IMR-90 (cell line): ENCODE measurements around the gene CKMT1B. TPM values are rescaled to one million over a fixed set of nuclear protein-coding genes. Genes with fewer than 3 reads are reported as not detected.

Source experiments
- ATAC-seq: fragments of 200-7000 bp; cut with Tn5 transposase; 2 replicates; pipeline ENCODE4 v1.9.1; 2020; ENCODE audit warnings: low read depth, mild to moderate bottlenecking, moderate library complexity
- BruUV-seq: library from RNA; stranded (reverse); fragments of 400-500 nt; replicated peaks from 2 replicates; lab custom pipeline; 2021; lab: Mats Ljungman, UMichigan
- CTCF ChIA-PET: fragments of 300-600 bp; formaldehyde crosslinking; extraction: SDS; loops from one replicate; lab custom pipeline; 2021; ENCODE audit warnings: antibody characterized with exemption; lab: Yijun Ruan, JAX
- POLR2A ChIA-PET: fragments of 300-600 bp; sonication (Branson Sonifier 250); formaldehyde crosslinking; loops from one replicate; lab custom pipeline; 2022; ENCODE audit warnings: antibody characterized with exemption; ENCODE audit not compliant: unreplicated experiment; lab: Charles Lee
- DNase-seq: peaks from one replicate; pipeline ENCODE4 v3.0.0; 2013
- H2AFZ ChIP-seq: replicated peaks from 2 replicates; pipeline ENCODE3; 2013; ENCODE audit warnings: low read length, mild to moderate bottlenecking; ENCODE audit not compliant: poor library complexity
- H2AK5ac ChIP-seq: 2 replicates; pipeline ENCODE4 v1.6.1; 2013; ENCODE audit warnings: low read depth, low read length, inconsistent platforms
- H2AK9ac ChIP-seq: replicated peaks from 2 replicates; pipeline ENCODE3; 2013; ENCODE audit warnings: mild to moderate bottlenecking, low read depth, low read length, moderate library complexity; ENCODE audit not compliant: poor library complexity
- H2BK120ac ChIP-seq: 2 replicates; pipeline ENCODE4 v1.6.1; 2013; ENCODE audit warnings: low read depth, low read length, inconsistent platforms
- H2BK15ac ChIP-seq: 3 replicates; pipeline ENCODE4 v1.6.1; 2013; ENCODE audit warnings: low read depth, low read length, inconsistent platforms
- H2BK20ac ChIP-seq: 2 replicates; pipeline ENCODE4 v1.6.1; 2013; ENCODE audit warnings: low read depth, mild to moderate bottlenecking, inconsistent platforms, low read length, moderate library complexity
- H2BK5ac ChIP-seq: 2 replicates; pipeline ENCODE4 v1.6.1; 2013; ENCODE audit warnings: mild to moderate bottlenecking, low read depth, low read length, inconsistent platforms; ENCODE audit not compliant: poor library complexity, severe bottlenecking
- H3K14ac ChIP-seq: replicated peaks from 2 replicates; pipeline ENCODE4 v1.6.1; 2013; ENCODE audit warnings: low read depth, low read length, inconsistent platforms
- H3K18ac ChIP-seq: 2 replicates; pipeline ENCODE4 v1.6.1; 2013; ENCODE audit warnings: low read depth, low read length, control low read depth
- H3K23ac ChIP-seq: 2 replicates; pipeline ENCODE4 v1.6.1; 2013; ENCODE audit warnings: low read depth, low read length, inconsistent platforms
- H3K27ac ChIP-seq: 2 replicates; pipeline ENCODE4 v1.5.1; 2013; ENCODE audit warnings: mild to moderate bottlenecking, control low read depth, low read length; ENCODE audit not compliant: insufficient read depth
- H3K27me3 ChIP-seq: 2 replicates; pipeline ENCODE4 v1.6.1; 2013; ENCODE audit warnings: low read length; ENCODE audit not compliant: control insufficient read depth, insufficient read depth
- H3K36me3 ChIP-seq: 2 replicates; pipeline ENCODE4 v1.6.1; 2013; ENCODE audit warnings: low read length, mixed read lengths; ENCODE audit not compliant: control insufficient read depth, insufficient read depth
- H3K4ac ChIP-seq: 2 replicates; pipeline ENCODE4 v1.6.1; 2013; ENCODE audit warnings: low read depth, low read length, inconsistent platforms
- H3K4me1 ChIP-seq: 2 replicates; pipeline ENCODE4 v1.6.1; 2013; ENCODE audit warnings: low read length, mixed read lengths; ENCODE audit not compliant: control insufficient read depth, insufficient read depth
- H3K4me2 ChIP-seq: 2 replicates; pipeline ENCODE4 v1.6.1; 2013; ENCODE audit warnings: low read depth, mild to moderate bottlenecking, control low read depth, low read length, moderate library complexity
- H3K4me3 ChIP-seq: 2 replicates; pipeline ENCODE4 v1.5.1; 2013; ENCODE audit warnings: low read depth, mild to moderate bottlenecking, control low read depth, low read length, moderate library complexity; ENCODE audit not compliant: insufficient read depth
- H3K56ac ChIP-seq: 2 replicates; pipeline ENCODE4 v1.6.1; 2013; ENCODE audit warnings: low read length, inconsistent platforms; ENCODE audit not compliant: insufficient read depth; ENCODE audit errors: extremely low read depth
- H3K79me1 ChIP-seq, 2 experiments: 2 replicates each; pipeline ENCODE4 v1.6.1; 2013; ENCODE audit warnings: low read length in 2 of 2, inconsistent platforms in 1 of 2, low read depth in 1 of 2
- H3K9ac ChIP-seq: 2 replicates; pipeline ENCODE4 v1.6.1; 2013; ENCODE audit warnings: low read depth, low read length, control low read depth
- H3K9me1 ChIP-seq: 2 replicates; pipeline ENCODE4 v1.6.1; 2013; ENCODE audit warnings: low read length, inconsistent platforms; ENCODE audit not compliant: insufficient read depth
- H3K9me3 ChIP-seq: 2 replicates; pipeline ENCODE4 v1.6.1; 2013; ENCODE audit warnings: low read length; ENCODE audit not compliant: control insufficient read depth, insufficient read depth
- H4K20me1 ChIP-seq: 2 replicates; pipeline ENCODE4 v1.6.1; 2013; ENCODE audit warnings: low read length, inconsistent platforms; ENCODE audit not compliant: insufficient read depth
- H4K5ac ChIP-seq: 2 replicates; pipeline ENCODE4 v1.6.1; 2013; ENCODE audit warnings: mild to moderate bottlenecking, low read depth, low read length, control low read depth
- H4K8ac ChIP-seq, 2 experiments: 2 replicates each; pipeline ENCODE4 v1.6.1; 2013; ENCODE audit warnings: low read depth in 2 of 2, low read length in 2 of 2, control low read depth in 1 of 2, inconsistent platforms in 1 of 2
- H4K91ac ChIP-seq: 2 replicates; pipeline ENCODE4 v1.6.1; 2013; ENCODE audit warnings: low read depth, low read length, inconsistent platforms; ENCODE audit not compliant: insufficient read depth
- CEBPB ChIP-seq: IDR thresholded peaks from 2 replicates; pipeline ENCODE4 v1.6.1; 2012; ENCODE audit warnings: low read depth, low read length, improper control_type of control experiment
- CHD1 ChIP-seq: IDR thresholded peaks from 2 replicates; pipeline ENCODE4 v1.6.1; 2012; ENCODE audit warnings: low read depth, low read length, improper control_type of control experiment
- FOS ChIP-seq: fragments of 150-350 bp; IDR thresholded peaks from 2 replicates; pipeline ENCODE4 v1.6.1; 2016; ENCODE audit warnings: low read depth, low read length
- MAZ ChIP-seq: IDR thresholded peaks from 2 replicates; pipeline ENCODE4 v1.6.1; 2012; ENCODE audit warnings: low read depth, mild to moderate bottlenecking, low read length, improper control_type of control experiment, moderate library complexity, borderline replicate concordance
- MXI1 ChIP-seq: IDR thresholded peaks from 2 replicates; pipeline ENCODE4 v1.6.1; 2012; ENCODE audit warnings: low read depth, mild to moderate bottlenecking, low read length, moderate library complexity, borderline replicate concordance
- POLR2A ChIP-seq: IDR thresholded peaks from 2 replicates; pipeline ENCODE4 v1.6.1; 2012; ENCODE audit warnings: mild to moderate bottlenecking, low read depth, low read length
- RAD21 ChIP-seq: IDR thresholded peaks from 2 replicates; pipeline ENCODE4 v1.6.1; 2012; ENCODE audit warnings: low read length, improper control_type of control experiment
- RCOR1 ChIP-seq: IDR thresholded peaks from 2 replicates; pipeline ENCODE4 v1.6.1; 2012; ENCODE audit warnings: mild to moderate bottlenecking, low read length, improper control_type of control experiment; ENCODE audit not compliant: insufficient replicate concordance
- RFX5 ChIP-seq: IDR thresholded peaks from 2 replicates; pipeline ENCODE4 v1.8.0; 2012; ENCODE audit warnings: low read depth, mild to moderate bottlenecking, low read length, moderate library complexity
- WGBS, 2 experiments: methylation state at CpG; one replicate each; pipeline versions ENCODE4 v1.1.5 to v1.1.7; 2013; ENCODE audit warnings: missing lambda C conversion rate in 2 of 2; ENCODE audit not compliant: insufficient read length in 1 of 2; ENCODE audit errors: extremely low coverage in 2 of 2; 5-methylcytosine and 5-hydroxymethylcytosine counted together
- dilution Hi-C: fragments of 300-500 bp; cut with HindIII; formaldehyde crosslinking; loops from one replicate; pipeline ENCODE4 v1.14.3; 2018; ENCODE audit warnings: low sequenced_read_pairs; ENCODE audit not compliant: unreplicated experiment
- in situ Hi-C: fragments of 300-500 bp; cut with MboI; formaldehyde crosslinking; loops from 3 replicates; pipeline ENCODE4 v1.14.3; 2019; ENCODE audit warnings: low sequenced_read_pairs, inconsistent platforms, mixed read lengths
- intact Hi-C: fragments of 100-400 bp; cut with micrococcal nuclease; formaldehyde crosslinking; loops from 2 replicates; pipeline ENCODE4 v1.10.0; 2022
- polyA plus RNA-seq, 3 experiments: library from polyadenylated mRNA; depleted of rRNA; stranded (reverse); fragments of >200 nt; gene quantifications; 2 replicates each; pipeline ENCODE4 v1.2.3, GENCODE V29; 2012; ENCODE audit warnings: low replicate concordance in 1 of 3
- total RNA-seq: library from RNA; depleted of rRNA; stranded (reverse); fragments of >200 nt; gene quantifications from 2 replicates; pipeline ENCODE4 v1.2.3, GENCODE V29; 2012
- TF ChIP-seq, protein P1 (sequence below): fragments of 150-350 bp; IDR thresholded peaks from 2 replicates; pipeline ENCODE4 v1.6.1; 2017; ENCODE audit warnings: mild to moderate bottlenecking, antibody characterized with exemption, low read length, low read depth
- TF ChIP-seq, protein P2 (sequence below): fragments of 150-350 bp; IDR thresholded peaks from 2 replicates; pipeline ENCODE4 v1.6.1; 2016; ENCODE audit warnings: low read depth, mild to moderate bottlenecking, low read length, moderate library complexity, borderline replicate concordance

The CKMT1B gene
- total and polyA plus RNA-seq, 2 of the 4 experiments (the other 2 are of a cell fraction) = not detected

DNA sequence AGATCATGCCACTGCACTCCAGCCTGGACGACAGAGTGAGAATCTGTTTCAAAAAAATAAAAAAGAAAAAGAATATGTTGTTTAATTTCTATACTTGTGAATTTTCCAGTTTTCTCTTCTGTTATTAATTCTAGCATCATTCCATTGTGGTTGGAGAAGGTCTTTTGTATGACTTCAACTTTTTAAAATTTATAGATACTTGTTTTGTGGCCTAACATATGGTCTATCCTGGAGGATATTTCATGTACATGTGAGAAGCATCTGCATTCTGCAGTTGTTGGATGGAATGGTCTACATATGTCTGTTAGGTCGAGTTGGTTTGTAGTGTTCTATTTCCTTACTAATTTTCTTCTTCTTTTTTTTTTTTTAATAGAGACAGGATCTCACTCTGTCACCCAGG is 40.8 kb upstream of the CKMT1B start:
- H4K20me1 ChIP-seq = no peaks in the 10 kb centered on the region
- no peak overlapping the region for H4K8ac ChIP-seq
- no peak overlapping the region for H3K4me2 ChIP-seq
- no TSS peak for BruUV-seq
- no peak overlapping the region for H3K4me3 ChIP-seq
- TF ChIP-seq FOS (no peak), CEBPB (no peak), RAD21 (no peak), POLR2A (no peak), MAZ (no peak), CHD1 (no peak), RCOR1 (no peak), RFX5 (no peak), MXI1 (no peak)
- TF ChIP-seq, protein P1, sequence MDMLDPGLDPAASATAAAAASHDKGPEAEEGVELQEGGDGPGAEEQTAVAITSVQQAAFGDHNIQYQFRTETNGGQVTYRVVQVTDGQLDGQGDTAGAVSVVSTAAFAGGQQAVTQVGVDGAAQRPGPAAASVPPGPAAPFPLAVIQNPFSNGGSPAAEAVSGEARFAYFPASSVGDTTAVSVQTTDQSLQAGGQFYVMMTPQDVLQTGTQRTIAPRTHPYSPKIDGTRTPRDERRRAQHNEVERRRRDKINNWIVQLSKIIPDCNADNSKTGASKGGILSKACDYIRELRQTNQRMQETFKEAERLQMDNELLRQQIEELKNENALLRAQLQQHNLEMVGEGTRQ = no peak
- TF ChIP-seq, protein P2, sequence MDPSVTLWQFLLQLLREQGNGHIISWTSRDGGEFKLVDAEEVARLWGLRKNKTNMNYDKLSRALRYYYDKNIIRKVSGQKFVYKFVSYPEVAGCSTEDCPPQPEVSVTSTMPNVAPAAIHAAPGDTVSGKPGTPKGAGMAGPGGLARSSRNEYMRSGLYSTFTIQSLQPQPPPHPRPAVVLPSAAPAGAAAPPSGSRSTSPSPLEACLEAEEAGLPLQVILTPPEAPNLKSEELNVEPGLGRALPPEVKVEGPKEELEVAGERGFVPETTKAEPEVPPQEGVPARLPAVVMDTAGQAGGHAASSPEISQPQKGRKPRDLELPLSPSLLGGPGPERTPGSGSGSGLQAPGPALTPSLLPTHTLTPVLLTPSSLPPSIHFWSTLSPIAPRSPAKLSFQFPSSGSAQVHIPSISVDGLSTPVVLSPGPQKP = no peak
- ChIA-PET CTCF (no interaction called here), POLR2A (no interaction called here)
- no peak overlapping the region for H3K9ac ChIP-seq
- H2AK5ac ChIP-seq = no peak overlapping the region
- intact Hi-C loops = no loop called here
- no peak overlapping the region for H2BK120ac ChIP-seq
- ATAC-seq (no peak), DNase-seq (no peak)
- H3K18ac ChIP-seq = no peak overlapping the region
- H4K91ac ChIP-seq = no peak overlapping the region
- H4K5ac ChIP-seq = no peak overlapping the region
- in situ Hi-C loops = no loop called here
- no peaks in the 10 kb centered on the region for H3K9me1 ChIP-seq
- no peak overlapping the region for H3K14ac ChIP-seq
- no peaks in the 10 kb centered on the region for H3K36me3 ChIP-seq
- H3K23ac ChIP-seq = no peak overlapping the region
- H3K4me1 ChIP-seq = peaks cover 1% of the 10 kb centered on the region; the same call in 1 of the 2 replicates
- H3K27ac ChIP-seq = no peak overlapping the region
- no peak overlapping the region for H2BK15ac ChIP-seq
- H3K79me1 ChIP-seq = no peaks in the 10 kb centered on the region
- no peak overlapping the region for H3K4ac ChIP-seq
- H2AK9ac ChIP-seq = no peak overlapping the region
- no peak overlapping the region for H2AFZ ChIP-seq
- no peak overlapping the region for H2BK20ac ChIP-seq
- H2BK5ac ChIP-seq = no peak overlapping the region
- dilution Hi-C loops = no loop called here
- WGBS, 2 experiments = no CpG with 5 or more reads among the region's 2 CpGs
- no peaks in the 10 kb centered on the region for H3K27me3 ChIP-seq
- H3K56ac ChIP-seq = no peak overlapping the region
- H3K9me3 ChIP-seq = no peaks in the 10 kb centered on the region
